ENCODE results near the gene CABP4.

CABP4 gene

DNA sequence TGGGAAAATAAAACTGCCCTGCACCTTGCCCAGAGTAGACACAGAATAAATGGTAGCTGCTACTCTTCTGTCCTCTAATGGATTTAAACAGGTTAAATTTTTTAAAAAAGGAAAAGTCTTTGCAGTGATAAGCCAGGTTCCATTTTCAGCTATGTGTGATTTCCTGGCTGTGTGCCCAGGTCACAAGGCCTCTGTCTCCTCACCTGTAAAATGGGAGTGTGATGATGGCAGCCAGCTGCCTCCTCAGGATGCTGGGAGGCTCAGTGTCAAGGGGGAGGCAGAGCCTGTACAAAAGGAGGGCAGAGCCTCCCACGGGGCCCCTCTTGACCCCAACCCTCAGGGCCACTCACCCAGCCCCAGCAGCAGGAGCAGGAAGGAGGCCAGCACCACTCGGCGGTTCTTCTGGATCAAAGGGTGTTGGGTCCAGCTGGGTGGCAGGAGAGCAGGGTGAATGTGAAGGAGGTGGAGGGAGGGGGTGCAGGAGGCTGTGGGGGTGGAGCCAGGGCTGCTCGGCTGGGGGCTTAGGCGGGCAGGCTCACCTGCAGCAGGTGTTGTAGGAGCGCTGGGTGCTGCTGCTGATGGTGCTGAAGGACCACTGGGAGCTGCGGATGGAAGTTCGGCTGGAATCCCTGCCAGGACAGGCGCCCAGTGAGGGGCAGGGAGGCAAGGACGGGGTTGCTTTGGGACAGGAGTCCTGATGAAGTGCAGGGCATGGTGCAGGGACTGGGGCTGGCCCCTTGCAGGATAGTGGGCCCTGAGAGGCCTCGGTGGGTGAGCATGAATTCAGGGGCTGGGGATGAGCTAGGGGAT, 12.0 kb downstream of the CABP4 start:
- peak overlapping the region; percentile 76 for H3K27ac ChIP-seq (ENCODE audit: poor library complexity, severe bottlenecking)
- no peaks in the 10 kb centered on the region for H3K9me3 ChIP-seq (ENCODE audit: severe bottlenecking)
- ATAC-seq (ENCODE audit: low read depth) (no peak), DNase-seq (ENCODE audit: low spot score) (no peak)
- peaks cover 10% of the 10 kb centered on the region for H3K4me1 ChIP-seq (ENCODE audit: insufficient read depth, poor library complexity, severe bottlenecking)
- H3K27me3 ChIP-seq (ENCODE audit: insufficient read depth, poor library complexity, severe bottlenecking): no peaks in the 10 kb centered on the region
- no peaks in the 10 kb centered on the region for H3K36me3 ChIP-seq (ENCODE audit: low read depth)
- H3K4me3 ChIP-seq (ENCODE audit: severe bottlenecking): no peak overlapping the region
- TF ChIP-seq, protein P1, sequence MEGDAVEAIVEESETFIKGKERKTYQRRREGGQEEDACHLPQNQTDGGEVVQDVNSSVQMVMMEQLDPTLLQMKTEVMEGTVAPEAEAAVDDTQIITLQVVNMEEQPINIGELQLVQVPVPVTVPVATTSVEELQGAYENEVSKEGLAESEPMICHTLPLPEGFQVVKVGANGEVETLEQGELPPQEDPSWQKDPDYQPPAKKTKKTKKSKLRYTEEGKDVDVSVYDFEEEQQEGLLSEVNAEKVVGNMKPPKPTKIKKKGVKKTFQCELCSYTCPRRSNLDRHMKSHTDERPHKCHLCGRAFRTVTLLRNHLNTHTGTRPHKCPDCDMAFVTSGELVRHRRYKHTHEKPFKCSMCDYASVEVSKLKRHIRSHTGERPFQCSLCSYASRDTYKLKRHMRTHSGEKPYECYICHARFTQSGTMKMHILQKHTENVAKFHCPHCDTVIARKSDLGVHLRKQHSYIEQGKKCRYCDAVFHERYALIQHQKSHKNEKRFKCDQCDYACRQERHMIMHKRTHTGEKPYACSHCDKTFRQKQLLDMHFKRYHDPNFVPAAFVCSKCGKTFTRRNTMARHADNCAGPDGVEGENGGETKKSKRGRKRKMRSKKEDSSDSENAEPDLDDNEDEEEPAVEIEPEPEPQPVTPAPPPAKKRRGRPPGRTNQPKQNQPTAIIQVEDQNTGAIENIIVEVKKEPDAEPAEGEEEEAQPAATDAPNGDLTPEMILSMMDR (IDR thresholded peaks at IDR 0.05; ENCODE audit: poor library complexity, severe bottlenecking): no peak

DNA sequence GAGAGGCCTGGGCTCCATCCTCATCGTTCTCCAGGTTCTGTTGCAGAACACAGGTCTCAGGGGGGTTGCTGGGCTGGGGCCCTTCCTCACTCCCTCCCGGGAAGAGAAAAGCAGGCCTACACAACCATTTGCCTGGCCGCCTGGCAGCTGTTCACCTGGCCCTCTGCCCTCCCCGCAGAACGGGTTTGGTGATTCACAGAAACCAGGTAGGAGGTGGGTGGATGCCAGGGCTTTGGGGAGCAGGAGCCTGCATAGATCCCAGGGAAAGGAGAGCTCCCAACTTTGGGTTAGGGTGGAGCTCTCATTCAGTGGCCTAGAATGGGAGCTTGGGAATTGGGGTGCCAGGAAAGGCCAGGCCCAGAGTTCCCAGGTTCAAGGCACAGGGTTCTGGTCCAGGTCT, 12.9 kb downstream of the CABP4 start:
- H3K4me3 ChIP-seq (ENCODE audit: severe bottlenecking): peak overlapping the region; percentile 93
- ATAC-seq (ENCODE audit: low read depth): peak; percentile 59
- TF ChIP-seq, protein P1 (IDR thresholded peaks at IDR 0.05; ENCODE audit: poor library complexity, severe bottlenecking): no peak
- no peaks in the 10 kb centered on the region for H3K36me3 ChIP-seq (ENCODE audit: low read depth)
- H3K27ac ChIP-seq (ENCODE audit: poor library complexity, severe bottlenecking): peak overlapping the region; percentile 76
- DNase-seq (ENCODE audit: low spot score): peak; percentile 92
- peaks cover 10% of the 10 kb centered on the region for H3K4me1 ChIP-seq (ENCODE audit: insufficient read depth, poor library complexity, severe bottlenecking)
- H3K9me3 ChIP-seq (ENCODE audit: severe bottlenecking): no peaks in the 10 kb centered on the region
- H3K27me3 ChIP-seq (ENCODE audit: insufficient read depth, poor library complexity, severe bottlenecking): no peaks in the 10 kb centered on the region

GRCh38 chr11:67468456-67468758, 13.3 kb downstream of the CABP4 start:
- Histone ChIP-seq H3K4me3 (ENCODE audit: severe bottlenecking) (peak overlapping the region; percentile 93), H3K4me1 (ENCODE audit: insufficient read depth, poor library complexity, severe bottlenecking) (peaks cover 10% of the 10 kb centered on the region), H3K27me3 (ENCODE audit: insufficient read depth, poor library complexity, severe bottlenecking) (no peaks in the 10 kb centered on the region), H3K36me3 (ENCODE audit: low read depth) (no peaks in the 10 kb centered on the region), H3K9me3 (ENCODE audit: severe bottlenecking) (no peaks in the 10 kb centered on the region), H3K27ac (ENCODE audit: poor library complexity, severe bottlenecking) (peak overlapping the region; percentile 76)
- ATAC-seq (ENCODE audit: low read depth) (peak; percentile 1; the same call in 2 of the 3 replicates), DNase-seq (ENCODE audit: low spot score) (no peak)
- TF ChIP-seq, protein P1 (IDR thresholded peaks at IDR 0.05; ENCODE audit: poor library complexity, severe bottlenecking): no peak

DNA sequence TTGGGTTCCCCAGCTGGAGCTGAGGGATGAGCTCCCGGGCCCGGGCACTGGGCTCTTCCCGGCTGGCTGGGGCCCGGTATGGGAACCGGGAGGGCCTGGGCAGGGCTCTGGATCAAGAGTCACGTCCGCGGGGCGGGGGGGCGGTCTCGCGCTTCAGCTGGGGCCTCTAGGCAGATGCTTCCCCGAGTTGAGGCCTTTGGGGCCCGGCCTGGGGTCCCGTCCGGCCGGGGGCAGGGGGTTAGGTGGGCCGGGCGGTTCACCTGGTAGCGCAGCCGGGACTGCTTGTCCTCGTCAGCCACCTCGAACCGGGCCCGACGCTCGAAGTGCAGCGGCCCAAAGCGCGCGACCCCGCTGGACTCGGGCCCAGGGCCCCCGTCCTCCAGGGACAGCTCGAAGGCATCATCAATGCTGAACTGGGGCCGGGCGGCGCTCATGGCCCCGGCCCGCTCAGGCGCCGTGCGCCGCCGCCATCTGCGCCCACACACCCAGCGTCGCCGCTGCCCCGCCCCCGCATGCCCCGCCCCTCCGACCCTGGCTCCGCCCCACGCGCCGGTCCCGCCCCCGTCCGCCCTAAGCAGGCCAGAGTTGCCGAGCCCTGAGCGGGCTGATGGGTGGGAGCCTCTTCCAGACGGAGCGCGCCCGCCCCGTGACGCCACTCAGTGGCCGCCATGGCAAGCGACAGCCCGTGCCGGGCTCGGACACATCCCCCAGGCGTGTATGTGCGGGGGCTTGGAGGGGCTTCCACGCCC, 13.8 kb downstream of the CABP4 start, which contains the start of gene TMEM134:
TMEM134 (minus strand) TSS at position 493 of the 749 bp plus-strand sequence; CDS start at position 434, 59 bp downstream.
- H3K9me3 ChIP-seq (ENCODE audit: severe bottlenecking): no peaks in the 10 kb centered on the region
- TF ChIP-seq, protein P1 (IDR thresholded peaks at IDR 0.05; ENCODE audit: poor library complexity, severe bottlenecking): peak; percentile 61
- peak within 1 kb of the TSS; percentile 93 for H3K4me3 ChIP-seq (ENCODE audit: severe bottlenecking)
- DNase-seq (ENCODE audit: low spot score) (peak; percentile 88), ATAC-seq (ENCODE audit: low read depth) (peak; percentile 64)
- H3K27ac ChIP-seq (ENCODE audit: poor library complexity, severe bottlenecking): peak within 1 kb of the TSS; percentile 76
- peaks cover 5% of the 10 kb centered on the region for H3K4me1 ChIP-seq (ENCODE audit: insufficient read depth, poor library complexity, severe bottlenecking)
- H3K27me3 ChIP-seq (ENCODE audit: insufficient read depth, poor library complexity, severe bottlenecking): no peaks in the 10 kb centered on the region
- H3K36me3 ChIP-seq (ENCODE audit: low read depth): no peaks in the 10 kb centered on the region

Measured in RWPE2 (cell line).